Neural cell (in vitro differentiated cells): Measurements from ENCODE around the gene DTD2. TPM values are rescaled to one million over a fixed set of nuclear protein-coding genes. Genes with fewer than 3 reads are reported as not detected.

Experiments used
- H2AFZ ChIP-seq: fragments of 200-600, 300-800 bp; sonication (generic), shearing (Covaris generic); 2 replicates; pipeline ENCODE4 v1.6.0; 2014; ENCODE audit warnings: low read depth, mild to moderate bottlenecking, antibody characterized with exemption, low read length, moderate library complexity
- H3F3A ChIP-seq: fragments of 200-600 bp; shearing (Covaris generic); 2 replicates; pipeline ENCODE4 v1.6.1; 2016; ENCODE audit warnings: mild to moderate bottlenecking, moderate library complexity, mixed read lengths, antibody characterized with exemption, low read length; ENCODE audit not compliant: insufficient read depth, poor library complexity, severe bottlenecking
- H3K27ac ChIP-seq: fragments of 200-600, 300-800 bp; sonication (generic), shearing (Covaris generic); 2 replicates; pipeline ENCODE4 v1.5.1; 2014; ENCODE audit warnings: mild to moderate bottlenecking, low read length, moderate library complexity
- H3K27me3 ChIP-seq: fragments of 300-800, 200-600 bp; sonication (generic), shearing (Covaris generic); 2 replicates; pipeline ENCODE4 v1.6.0; 2014; ENCODE audit warnings: mild to moderate bottlenecking, low read depth, low read length, moderate library complexity; ENCODE audit not compliant: insufficient read depth
- H3K36me3 ChIP-seq: fragments of 300-800, 200-600 bp; sonication (generic), shearing (Covaris generic); 2 replicates; pipeline ENCODE4 v1.5.1; 2014; ENCODE audit warnings: mild to moderate bottlenecking, antibody characterized with exemption, low read length, moderate library complexity; ENCODE audit not compliant: insufficient read depth
- H3K4me2 ChIP-seq: fragments of 300-800, 200-600 bp; sonication (generic), shearing (Covaris generic); 2 replicates; pipeline ENCODE4 v1.6.0; 2014; ENCODE audit warnings: mild to moderate bottlenecking, low read length
- H3K4me3 ChIP-seq: fragments of 300-800, 200-600 bp; sonication (generic), shearing (Covaris generic); 2 replicates; pipeline ENCODE4 v1.5.1; 2014; ENCODE audit warnings: mild to moderate bottlenecking, low read length, moderate library complexity
- H3K79me2 ChIP-seq: fragments of 200-600 bp; shearing (Covaris generic); replicated peaks from 2 replicates; pipeline ENCODE4 v1.6.0; 2014; ENCODE audit warnings: mild to moderate bottlenecking, low read length, moderate library complexity; ENCODE audit not compliant: insufficient read depth
- H3K9ac ChIP-seq: fragments of 300-800, 200-600 bp; sonication (generic), shearing (Covaris generic); 2 replicates; pipeline ENCODE4 v1.6.1; 2016; ENCODE audit warnings: mild to moderate bottlenecking, low read length, mixed read lengths
- H3K9me2 ChIP-seq: fragments of 200-600 bp; shearing (Covaris generic); 2 replicates; pipeline ENCODE4 v1.6.1; 2016; ENCODE audit warnings: mild to moderate bottlenecking, low read length, mixed read lengths; ENCODE audit not compliant: insufficient read depth
- H3K9me3 ChIP-seq: fragments of 200-600, 300-800 bp; sonication (generic), shearing (Covaris generic); 2 replicates; pipeline ENCODE4 v1.6.1; 2016; ENCODE audit warnings: mild to moderate bottlenecking, mixed run types, low read length, moderate library complexity, mixed read lengths
- H4K20me1 ChIP-seq: fragments of 200-600 bp; shearing (Covaris generic); 2 replicates; pipeline ENCODE4 v1.6.1; 2016; ENCODE audit warnings: mild to moderate bottlenecking, mixed run types; ENCODE audit not compliant: insufficient read depth
- EP300 ChIP-seq: fragments of 450-650 bp; conservative IDR thresholded peaks from 2 replicates; pipeline ENCODE4 v1.6.1; 2014; ENCODE audit warnings: antibody characterized with exemption, mild to moderate bottlenecking, moderate library complexity; ENCODE audit not compliant: poor library complexity, severe bottlenecking
- EZH2 ChIP-seq: fragments of 200-600, 300-800 bp; shearing (Covaris generic), sonication (generic); IDR thresholded peaks from 2 replicates; pipeline ENCODE4 v1.6.1; 2014; ENCODE audit warnings: antibody characterized with exemption, low read length, borderline replicate concordance, mild to moderate bottlenecking; ENCODE audit not compliant: insufficient read depth, poor library complexity, severe bottlenecking
- MXI1 ChIP-seq: fragments of 450-650 bp; conservative IDR thresholded peaks from 2 replicates; pipeline ENCODE4 v1.6.1; 2014; ENCODE audit warnings: antibody characterized with exemption, mild to moderate bottlenecking; ENCODE audit not compliant: poor library complexity, severe bottlenecking
- POLR2AphosphoS5 ChIP-seq: IDR thresholded peaks from 2 replicates; pipeline ENCODE4 v1.6.1; 2012
- RAD21 ChIP-seq: fragments of 450-650 bp; conservative IDR thresholded peaks from 2 replicates; pipeline ENCODE4 v1.6.1; 2014; ENCODE audit warnings: antibody characterized with exemption, mild to moderate bottlenecking, moderate library complexity
- SMC3 ChIP-seq: fragments of 450-650 bp; conservative IDR thresholded peaks from 2 replicates; pipeline ENCODE4 v1.6.1; 2014; ENCODE audit warnings: antibody characterized with exemption, mild to moderate bottlenecking, moderate library complexity; ENCODE audit not compliant: poor library complexity
- TAF1 ChIP-seq: IDR thresholded peaks from 2 replicates; pipeline ENCODE4 v1.6.1; 2012; ENCODE audit warnings: low read depth
- polyA minus RNA-seq: library from RNA; depleted of rRNA, polyadenylated mRNA; stranded (reverse); fragments of >200 nt; gene quantifications from 2 replicates; pipeline ENCODE4 v1.2.3, GENCODE V29; 2014
- polyA plus RNA-seq: library from polyadenylated mRNA; depleted of rRNA; stranded (reverse); fragments of >200 nt; gene quantifications from 2 replicates; pipeline ENCODE4 v1.2.3, GENCODE V29; 2014
- TF ChIP-seq, protein P1 (sequence below): IDR thresholded peaks from 2 replicates; pipeline ENCODE4 v1.6.1; 2012; ENCODE audit warnings: borderline replicate concordance
- TF ChIP-seq, protein P2 (sequence below): fragments of 450-650 bp; IDR thresholded peaks from 2 replicates; pipeline ENCODE4 v1.5.1; 2014; ENCODE audit warnings: antibody characterized with exemption, mild to moderate bottlenecking, moderate library complexity; ENCODE audit not compliant: poor library complexity, severe bottlenecking

The DTD2 gene
- polyA plus RNA-seq (35.7 and 38.8 TPM in 2 replicates), polyA minus RNA-seq (34.8 and 47.0 TPM in 2 replicates)

DNA sequence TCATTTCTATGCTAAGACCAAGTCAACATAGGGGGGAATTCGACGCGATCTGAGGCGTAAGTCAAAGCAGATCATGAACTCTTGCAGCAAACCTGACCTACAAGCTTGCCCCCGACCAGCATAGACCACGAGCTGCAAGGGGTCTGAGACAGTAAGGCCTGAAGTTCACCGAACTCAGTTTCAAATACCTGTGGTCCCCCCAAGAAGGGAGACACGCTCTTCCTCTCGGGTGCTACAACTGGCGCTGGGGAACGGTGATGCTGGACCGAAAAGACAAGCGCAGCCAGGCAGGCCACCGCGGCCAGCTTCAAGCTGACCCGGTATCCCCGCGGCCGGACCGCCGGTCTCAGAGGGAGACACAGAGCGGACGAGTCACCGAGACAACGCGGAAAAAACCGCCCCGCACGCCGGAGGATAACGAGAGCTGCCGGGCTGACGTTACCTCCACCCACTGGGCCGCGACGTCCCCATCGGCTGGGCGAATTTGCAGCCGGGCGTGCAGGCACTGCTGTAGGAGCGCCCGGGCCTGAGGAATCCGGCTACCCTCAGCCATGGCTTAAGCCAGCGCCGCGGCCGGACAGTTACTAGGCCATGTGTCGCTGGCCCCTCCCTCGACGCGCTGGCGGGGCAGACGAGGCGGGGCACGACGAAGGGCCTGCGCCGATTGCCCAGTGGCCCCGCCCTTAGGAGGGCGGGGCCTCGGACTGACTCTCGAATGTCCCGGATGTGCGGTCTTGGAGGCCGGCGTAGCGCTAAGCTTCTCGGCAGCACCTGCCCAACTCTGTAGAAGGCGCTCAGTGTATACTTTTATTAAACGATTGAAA is at the start of gene DTD2:
TSS of gene DTD2 (minus strand) at position 666 of the 824 bp plus-strand sequence. CDS start at position 553, 113 bp downstream.
- peak within 1 kb of the TSS; percentile 74 for H3K4me3 ChIP-seq
- H3K79me2 ChIP-seq: no peaks in the 10 kb centered on the region
- no peaks in the 10 kb centered on the region for H3F3A ChIP-seq
- H3K27me3 ChIP-seq: no peaks in the 10 kb centered on the region
- H3K27ac ChIP-seq: peak within 1 kb of the TSS; percentile 75
- H4K20me1 ChIP-seq: no peaks in the 10 kb centered on the region
- peak within 1 kb of the TSS; percentile 84 for H2AFZ ChIP-seq
- H3K9me3 ChIP-seq: no peaks in the 10 kb centered on the region
- H3K9me2 ChIP-seq: no peaks in the 10 kb centered on the region
- H3K4me2 ChIP-seq: peak within 1 kb of the TSS; percentile 71
- H3K9ac ChIP-seq: peak within 1 kb of the TSS; percentile 81
- TF ChIP-seq SMC3: peak; percentile 52
- TF ChIP-seq, protein P1, sequence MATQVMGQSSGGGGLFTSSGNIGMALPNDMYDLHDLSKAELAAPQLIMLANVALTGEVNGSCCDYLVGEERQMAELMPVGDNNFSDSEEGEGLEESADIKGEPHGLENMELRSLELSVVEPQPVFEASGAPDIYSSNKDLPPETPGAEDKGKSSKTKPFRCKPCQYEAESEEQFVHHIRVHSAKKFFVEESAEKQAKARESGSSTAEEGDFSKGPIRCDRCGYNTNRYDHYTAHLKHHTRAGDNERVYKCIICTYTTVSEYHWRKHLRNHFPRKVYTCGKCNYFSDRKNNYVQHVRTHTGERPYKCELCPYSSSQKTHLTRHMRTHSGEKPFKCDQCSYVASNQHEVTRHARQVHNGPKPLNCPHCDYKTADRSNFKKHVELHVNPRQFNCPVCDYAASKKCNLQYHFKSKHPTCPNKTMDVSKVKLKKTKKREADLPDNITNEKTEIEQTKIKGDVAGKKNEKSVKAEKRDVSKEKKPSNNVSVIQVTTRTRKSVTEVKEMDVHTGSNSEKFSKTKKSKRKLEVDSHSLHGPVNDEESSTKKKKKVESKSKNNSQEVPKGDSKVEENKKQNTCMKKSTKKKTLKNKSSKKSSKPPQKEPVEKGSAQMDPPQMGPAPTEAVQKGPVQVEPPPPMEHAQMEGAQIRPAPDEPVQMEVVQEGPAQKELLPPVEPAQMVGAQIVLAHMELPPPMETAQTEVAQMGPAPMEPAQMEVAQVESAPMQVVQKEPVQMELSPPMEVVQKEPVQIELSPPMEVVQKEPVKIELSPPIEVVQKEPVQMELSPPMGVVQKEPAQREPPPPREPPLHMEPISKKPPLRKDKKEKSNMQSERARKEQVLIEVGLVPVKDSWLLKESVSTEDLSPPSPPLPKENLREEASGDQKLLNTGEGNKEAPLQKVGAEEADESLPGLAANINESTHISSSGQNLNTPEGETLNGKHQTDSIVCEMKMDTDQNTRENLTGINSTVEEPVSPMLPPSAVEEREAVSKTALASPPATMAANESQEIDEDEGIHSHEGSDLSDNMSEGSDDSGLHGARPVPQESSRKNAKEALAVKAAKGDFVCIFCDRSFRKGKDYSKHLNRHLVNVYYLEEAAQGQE: peak; percentile 76
- no peak for TF ChIP-seq EZH2
- peak; percentile 92 for TF ChIP-seq MXI1
- no peak for TF ChIP-seq TAF1
- peak; percentile 42 for TF ChIP-seq EP300
- TF ChIP-seq POLR2AphosphoS5: peak; percentile 77
- TF ChIP-seq RAD21: peak; percentile 40
- TF ChIP-seq, protein P2, sequence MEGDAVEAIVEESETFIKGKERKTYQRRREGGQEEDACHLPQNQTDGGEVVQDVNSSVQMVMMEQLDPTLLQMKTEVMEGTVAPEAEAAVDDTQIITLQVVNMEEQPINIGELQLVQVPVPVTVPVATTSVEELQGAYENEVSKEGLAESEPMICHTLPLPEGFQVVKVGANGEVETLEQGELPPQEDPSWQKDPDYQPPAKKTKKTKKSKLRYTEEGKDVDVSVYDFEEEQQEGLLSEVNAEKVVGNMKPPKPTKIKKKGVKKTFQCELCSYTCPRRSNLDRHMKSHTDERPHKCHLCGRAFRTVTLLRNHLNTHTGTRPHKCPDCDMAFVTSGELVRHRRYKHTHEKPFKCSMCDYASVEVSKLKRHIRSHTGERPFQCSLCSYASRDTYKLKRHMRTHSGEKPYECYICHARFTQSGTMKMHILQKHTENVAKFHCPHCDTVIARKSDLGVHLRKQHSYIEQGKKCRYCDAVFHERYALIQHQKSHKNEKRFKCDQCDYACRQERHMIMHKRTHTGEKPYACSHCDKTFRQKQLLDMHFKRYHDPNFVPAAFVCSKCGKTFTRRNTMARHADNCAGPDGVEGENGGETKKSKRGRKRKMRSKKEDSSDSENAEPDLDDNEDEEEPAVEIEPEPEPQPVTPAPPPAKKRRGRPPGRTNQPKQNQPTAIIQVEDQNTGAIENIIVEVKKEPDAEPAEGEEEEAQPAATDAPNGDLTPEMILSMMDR: peak; percentile 40
- H3K36me3 ChIP-seq: no peaks in the 10 kb centered on the region

DNA sequence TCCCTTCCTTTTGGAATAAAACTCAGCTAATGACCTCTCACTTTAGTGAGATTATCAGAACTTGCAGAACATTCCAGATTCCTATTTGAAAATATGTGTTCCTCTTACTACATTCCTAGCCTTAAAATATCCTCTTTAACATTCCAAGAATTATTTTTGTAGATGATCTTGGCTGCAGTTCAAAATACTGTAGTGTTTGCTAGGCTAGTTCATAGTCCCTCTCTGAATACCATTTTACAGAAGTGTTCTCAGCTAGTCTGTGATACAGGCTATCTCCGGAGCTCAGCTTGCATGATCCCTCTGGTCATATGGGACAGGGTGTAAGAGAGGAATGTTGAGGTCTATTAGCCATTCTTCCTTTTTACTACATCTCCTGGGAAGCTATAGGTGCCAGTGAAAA is 48.1 kb upstream of the DTD2 start:
- H3K9ac ChIP-seq: no peak overlapping the region
- H3K27ac ChIP-seq: no peak overlapping the region
- no peaks in the 10 kb centered on the region for H3K27me3 ChIP-seq
- no peaks in the 10 kb centered on the region for H3F3A ChIP-seq
- H3K9me2 ChIP-seq: no peaks in the 10 kb centered on the region
- no peak for TF ChIP-seq RAD21
- TF ChIP-seq MXI1: no peak
- TF ChIP-seq EZH2: no peak
- TF ChIP-seq, protein P2: no peak
- no peak for TF ChIP-seq TAF1
- H3K36me3 ChIP-seq: no peaks in the 10 kb centered on the region
- H3K4me3 ChIP-seq: no peak overlapping the region
- H3K4me2 ChIP-seq: no peak overlapping the region
- H4K20me1 ChIP-seq: no peaks in the 10 kb centered on the region
- no peaks in the 10 kb centered on the region for H3K79me2 ChIP-seq
- H3K9me3 ChIP-seq: no peaks in the 10 kb centered on the region
- H2AFZ ChIP-seq: no peak overlapping the region
